ENCODE data around the gene COL12A1. TPM values are rescaled to one million over a fixed set of nuclear protein-coding genes. Genes with fewer than 3 reads are reported as not detected.

COL12A1 gene
- total and polyA plus RNA-seq, 9 of the 15 experiments (the other 6 are each of a cell fraction or from before 2014, with no cell fraction given): 0.11 TPM; not detected in 8

DNA sequence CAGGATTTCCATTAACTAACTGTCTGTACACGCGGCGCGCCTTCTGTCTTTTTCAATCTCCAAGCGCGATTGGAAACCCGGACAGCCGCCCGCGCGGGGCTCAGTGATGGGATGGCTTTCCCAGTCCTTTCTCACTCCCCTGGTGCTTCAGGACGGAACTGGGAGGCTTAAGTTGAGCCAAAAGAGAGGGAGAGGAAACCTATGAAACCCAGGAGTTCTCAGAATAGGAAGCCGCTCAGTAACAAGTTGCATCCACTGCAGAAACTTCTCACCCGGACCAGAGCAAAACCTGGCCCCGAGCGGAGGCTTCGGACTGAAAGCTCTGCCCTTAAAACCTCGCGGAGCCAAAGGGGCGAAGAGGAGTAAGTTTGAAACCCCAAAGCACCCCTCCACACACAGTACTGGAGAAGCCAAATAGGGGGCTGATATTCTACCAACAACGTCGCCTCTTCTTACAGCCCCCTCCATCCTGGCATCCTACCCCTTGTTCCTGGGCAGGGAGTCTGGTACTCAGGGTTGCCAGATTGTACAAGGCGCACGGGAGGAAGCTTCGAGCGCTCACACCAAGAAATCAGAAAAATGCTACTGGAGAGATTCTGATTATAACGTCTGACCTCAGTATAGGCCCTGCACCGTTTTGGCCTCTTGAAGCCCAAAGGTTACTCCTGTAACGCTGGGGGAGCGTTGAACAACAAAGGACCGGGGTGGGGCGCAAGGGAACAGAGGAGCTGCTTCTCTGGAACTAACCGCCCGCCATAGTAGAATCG, 906 bp upstream of the COL12A1 start:
- in situ Hi-C loops (cut with MboI): no loop called here
- Histone ChIP-seq H3K27me3 (ENCODE audit: control insufficient read depth in 2 of 2, insufficient read depth in 2 of 2, low read length in 2 of 2) (peaks cover 26 to 56% of the 10 kb centered on the region in 2 experiments; a peak in 4 of 5 replicates), H3K9me3 (replicated peaks; ENCODE audit: control insufficient read depth, insufficient read depth, low read depth, low read length) (no peaks in the 10 kb centered on the region), H3K36me3 (ENCODE audit: control insufficient read depth, insufficient read depth, low read length) (no peaks in the 10 kb centered on the region), H3K4me1 (replicated peaks in 1 of 2; ENCODE audit: control insufficient read depth in 2 of 2, insufficient read depth in 2 of 2, low read length in 2 of 2) (peaks cover 0 to 16% of the 10 kb centered on the region in 2 experiments; a peak in 1 of 5 replicates), H3K27ac (ENCODE audit: extremely low read depth, low read depth, low read length) (no peak overlapping the region), H3K4me2 (ENCODE audit: insufficient read depth, low read length) (no peak overlapping the region), H3K9ac (ENCODE audit: insufficient read depth in 1 of 2, low read depth in 2 of 2, low read length in 2 of 2) (no peak overlapping the region), H2AFZ (ENCODE audit: low read depth, low read length) (no peak overlapping the region), H3K9me1 (ENCODE audit: control insufficient read depth, insufficient read depth, low read length) (no peaks in the 10 kb centered on the region), H3K79me2 (ENCODE audit: control insufficient read depth, insufficient read depth, low read length) (no peaks in the 10 kb centered on the region), H3K4me3 (no peak overlapping the region), H4K20me1 (replicated peaks; ENCODE audit: control insufficient read depth, insufficient read depth, low read length) (0 out of 2 replicates have a peak, but pooled peaks cover 4% of the 10 kb centered on the region)
- BruUV-seq (replicated peaks): no TSS peak
- CTCF ChIA-PET (ENCODE audit: low intra/inter-chr PET ratio): interaction anchor here (0.5 kb wide), 1 partner anchor 1522 kb away, joined by 4 read pairs; no protein-coding TSS in a partner anchor
- POLR2A ChIA-PET: no interaction called here
- intact Hi-C loops (cut with micrococcal nuclease): loop anchor here (5.0 kb wide), 1 partner anchor 1404 kb away; no protein-coding TSS in a partner anchor
- FAIRE-seq (no peak), ATAC-seq (no peak), DNase-seq (ENCODE audit: extremely low read depth in 1 of 4, low spot score in 3 of 4) (no peak)
- no peak for TF ChIP-seq PTRF (tag; IDR thresholded peaks at IDR 0.05)
- no peak for TF ChIP-seq MAFG (tag; conservative IDR thresholded peaks at IDR 0.05)
- TF ChIP-seq KLF13 (tag; IDR thresholded peaks at IDR 0.05; ENCODE audit: borderline replicate concordance, low read depth): no peak
- no peak for TF ChIP-seq ZNF274 (IDR thresholded peaks at IDR 0.05; ENCODE audit: borderline replicate concordance, low read depth, low read length)
- no peak for TF ChIP-seq CBX2 (IDR thresholded peaks at IDR 0.05; ENCODE audit: insufficient read depth, low read length, poor library complexity, severe bottlenecking)
- TF ChIP-seq SPI1 (IDR thresholded peaks at IDR 0.05; ENCODE audit: borderline replicate concordance, low read depth, low read length): no peak
- no peak for TF ChIP-seq MTA3 (IDR thresholded peaks at IDR 0.05; ENCODE audit: borderline replicate concordance)
- no peak for TF ChIP-seq KLF1 (tag; IDR thresholded peaks at IDR 0.05)
- TF ChIP-seq EP300 (IDR thresholded peaks at IDR 0.05; ENCODE audit: low read length): no peak
- TF ChIP-seq, protein P1, sequence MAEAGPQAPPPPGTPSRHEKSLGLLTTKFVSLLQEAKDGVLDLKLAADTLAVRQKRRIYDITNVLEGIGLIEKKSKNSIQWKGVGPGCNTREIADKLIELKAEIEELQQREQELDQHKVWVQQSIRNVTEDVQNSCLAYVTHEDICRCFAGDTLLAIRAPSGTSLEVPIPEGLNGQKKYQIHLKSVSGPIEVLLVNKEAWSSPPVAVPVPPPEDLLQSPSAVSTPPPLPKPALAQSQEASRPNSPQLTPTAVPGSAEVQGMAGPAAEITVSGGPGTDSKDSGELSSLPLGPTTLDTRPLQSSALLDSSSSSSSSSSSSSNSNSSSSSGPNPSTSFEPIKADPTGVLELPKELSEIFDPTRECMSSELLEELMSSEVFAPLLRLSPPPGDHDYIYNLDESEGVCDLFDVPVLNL (CRISPR knock-in tag; IDR thresholded peaks at IDR 0.05; ENCODE audit: low read depth): no peak
- no peak for TF ChIP-seq SUPT5H (IDR thresholded peaks at IDR 0.05)
- no peak for TF ChIP-seq RBM34 (IDR thresholded peaks at IDR 0.05; ENCODE audit: borderline replicate concordance, insufficient read depth, low read length)
- TF ChIP-seq GATAD2B (IDR thresholded peaks at IDR 0.05; ENCODE audit: borderline replicate concordance): no peak
- TF ChIP-seq ZNF778 (CRISPR knock-in tag; IDR thresholded peaks at IDR 0.05): no peak
- TF ChIP-seq TARDBP (IDR thresholded peaks at IDR 0.05): no peak
- TF ChIP-seq, protein P2, sequence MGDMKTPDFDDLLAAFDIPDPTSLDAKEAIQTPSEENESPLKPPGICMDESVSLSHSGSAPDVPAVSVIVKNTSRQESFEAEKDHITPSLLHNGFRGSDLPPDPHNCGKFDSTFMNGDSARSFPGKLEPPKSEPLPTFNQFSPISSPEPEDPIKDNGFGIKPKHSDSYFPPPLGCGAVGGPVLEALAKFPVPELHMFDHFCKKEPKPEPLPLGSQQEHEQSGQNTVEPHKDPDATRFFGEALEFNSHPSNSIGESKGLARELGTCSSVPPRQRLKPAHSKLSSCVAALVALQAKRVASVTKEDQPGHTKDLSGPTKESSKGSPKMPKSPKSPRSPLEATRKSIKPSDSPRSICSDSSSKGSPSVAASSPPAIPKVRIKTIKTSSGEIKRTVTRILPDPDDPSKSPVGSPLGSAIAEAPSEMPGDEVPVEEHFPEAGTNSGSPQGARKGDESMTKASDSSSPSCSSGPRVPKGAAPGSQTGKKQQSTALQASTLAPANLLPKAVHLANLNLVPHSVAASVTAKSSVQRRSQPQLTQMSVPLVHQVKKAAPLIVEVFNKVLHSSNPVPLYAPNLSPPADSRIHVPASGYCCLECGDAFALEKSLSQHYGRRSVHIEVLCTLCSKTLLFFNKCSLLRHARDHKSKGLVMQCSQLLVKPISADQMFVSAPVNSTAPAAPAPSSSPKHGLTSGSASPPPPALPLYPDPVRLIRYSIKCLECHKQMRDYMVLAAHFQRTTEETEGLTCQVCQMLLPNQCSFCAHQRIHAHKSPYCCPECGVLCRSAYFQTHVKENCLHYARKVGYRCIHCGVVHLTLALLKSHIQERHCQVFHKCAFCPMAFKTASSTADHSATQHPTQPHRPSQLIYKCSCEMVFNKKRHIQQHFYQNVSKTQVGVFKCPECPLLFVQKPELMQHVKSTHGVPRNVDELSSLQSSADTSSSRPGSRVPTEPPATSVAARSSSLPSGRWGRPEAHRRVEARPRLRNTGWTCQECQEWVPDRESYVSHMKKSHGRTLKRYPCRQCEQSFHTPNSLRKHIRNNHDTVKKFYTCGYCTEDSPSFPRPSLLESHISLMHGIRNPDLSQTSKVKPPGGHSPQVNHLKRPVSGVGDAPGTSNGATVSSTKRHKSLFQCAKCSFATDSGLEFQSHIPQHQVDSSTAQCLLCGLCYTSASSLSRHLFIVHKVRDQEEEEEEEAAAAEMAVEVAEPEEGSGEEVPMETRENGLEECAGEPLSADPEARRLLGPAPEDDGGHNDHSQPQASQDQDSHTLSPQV (IDR thresholded peaks at IDR 0.05): no peak
- 4% methylated on average over 35 of the region's 35 CpGs for WGBS (ENCODE audit: insufficient coverage, low coverage, missing lambda C conversion rate)

Data from K562 (cell line).